Stimulated activated CD8-positive, alpha-beta memory T cell treated with anti-CD3 and anti-CD28 coated beads, Interleukin-2, amount 100 ng/mL, for 48 hours (primary cell): ENCODE results near the gene GPRC5C.
"Not testable (repeated sequence)": the region's sequence is repeated elsewhere in the genome, so short reads cannot be mapped to it uniquely, and the experiment has no call there.

ENCODE experiments used
- DNase-seq, 2 donors: peaks; one replicate each; pipeline ENCODE4 v3.0.0-alpha.2; 2020; ENCODE audit warnings: low read depth in 2 of 2

GPRC5C gene

DNA sequence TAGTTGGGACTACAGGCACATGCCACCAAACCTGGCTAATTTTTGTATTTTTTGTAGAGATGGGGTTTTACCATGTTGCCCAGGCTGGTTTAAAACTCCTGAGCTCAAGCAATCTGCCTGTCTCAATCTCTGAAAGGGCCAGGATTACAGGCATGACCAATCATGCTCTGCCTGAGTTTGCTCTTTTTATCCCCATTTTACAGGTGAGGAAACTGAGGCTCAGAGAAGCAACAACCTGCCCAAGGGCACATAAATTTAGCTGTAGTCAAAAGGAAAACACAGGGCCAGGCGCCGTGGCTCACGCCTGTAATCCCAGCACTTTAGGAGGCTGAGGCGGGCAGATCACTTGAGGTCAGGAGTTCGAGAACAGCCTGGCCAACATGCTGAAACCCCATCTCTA, 26.6 kb upstream of the GPRC5C start:
- not testable (repeated sequence) for DNase-seq

DNA sequence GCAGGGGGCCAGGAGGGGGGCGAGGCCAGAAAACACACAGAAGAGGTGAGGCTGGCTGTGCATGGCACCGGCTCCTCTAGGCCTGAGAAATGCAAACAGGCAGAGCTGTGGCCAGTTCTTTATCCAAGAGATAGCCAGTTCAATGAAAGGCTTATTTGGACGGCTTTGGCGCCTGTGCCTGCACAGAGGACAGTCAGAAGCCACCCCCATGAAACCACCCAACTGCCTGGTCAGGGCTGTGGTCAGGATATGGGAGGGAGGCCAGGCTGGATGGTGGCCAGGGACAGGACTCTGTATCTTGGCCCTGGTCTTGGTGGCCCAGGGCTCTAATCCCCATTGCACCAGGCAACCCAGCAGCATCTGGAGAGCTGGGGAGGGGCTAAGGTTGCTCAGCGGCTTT, 24.5 kb upstream of the GPRC5C start:
- DNase-seq, result no peak

DNA sequence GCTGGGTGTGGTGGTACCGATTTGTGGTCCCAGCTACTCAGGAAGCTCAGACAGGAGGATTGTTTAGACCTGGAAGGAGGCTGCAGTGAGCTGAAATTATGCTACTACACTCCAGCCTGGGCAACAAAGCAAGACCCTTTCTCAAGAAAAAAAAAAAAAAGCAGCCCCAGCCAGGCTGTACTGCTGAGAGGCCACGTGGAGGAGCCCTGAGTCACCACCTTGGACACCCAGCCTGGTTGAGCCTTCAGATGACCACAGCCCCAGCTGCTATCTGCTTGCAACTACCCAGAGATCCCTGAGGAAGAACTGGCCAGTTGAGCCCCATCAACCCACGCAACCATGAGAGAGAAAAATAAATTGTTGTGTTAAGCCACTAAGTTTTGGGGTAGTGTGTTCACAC, 23.6 kb upstream of the GPRC5C start:
- DNase-seq, result no peak

DNA sequence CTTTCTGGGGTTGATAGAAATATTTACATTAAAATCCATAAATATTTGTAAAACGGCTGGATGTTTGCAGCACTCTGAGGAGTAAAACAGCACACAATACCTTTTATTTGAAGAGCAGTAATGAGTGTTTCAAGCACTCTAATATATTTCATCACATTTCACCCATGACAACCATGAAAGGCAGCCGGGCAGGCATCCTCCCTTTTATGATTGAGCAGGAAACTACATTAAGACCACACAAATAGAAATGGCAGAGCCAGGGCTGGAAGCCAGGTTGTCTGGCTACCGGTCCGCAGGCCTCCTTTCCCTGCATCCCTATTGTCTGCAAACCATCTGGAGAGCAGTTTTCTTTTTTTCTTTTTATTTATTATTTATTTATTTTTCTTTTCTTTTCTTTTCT, 23.1 kb upstream of the GPRC5C start:
- DNase-seq, result no peak

DNA sequence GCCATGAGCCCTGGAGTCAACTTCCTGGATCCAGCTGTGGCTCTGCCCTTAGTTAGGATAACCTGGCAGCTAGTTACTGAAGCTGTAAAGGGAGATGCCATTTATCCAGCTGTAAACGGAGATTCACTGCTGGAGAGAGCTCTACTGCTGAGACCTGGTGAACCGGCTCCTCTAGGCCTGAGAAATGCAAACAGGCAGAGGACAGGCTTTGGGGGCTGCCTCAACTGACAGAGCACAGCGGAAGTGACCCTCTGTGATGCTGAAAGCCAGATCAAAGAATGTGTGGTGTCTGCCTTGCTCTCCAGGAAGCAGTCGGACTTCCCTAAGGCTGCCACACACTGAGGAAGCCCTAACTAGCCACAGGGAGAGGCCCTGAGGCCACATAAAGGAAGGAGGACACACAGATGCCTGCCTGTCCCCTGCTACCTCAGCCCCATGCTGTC, 21.9 kb upstream of the GPRC5C start:
- DNase-seq, result no peak

DNA sequence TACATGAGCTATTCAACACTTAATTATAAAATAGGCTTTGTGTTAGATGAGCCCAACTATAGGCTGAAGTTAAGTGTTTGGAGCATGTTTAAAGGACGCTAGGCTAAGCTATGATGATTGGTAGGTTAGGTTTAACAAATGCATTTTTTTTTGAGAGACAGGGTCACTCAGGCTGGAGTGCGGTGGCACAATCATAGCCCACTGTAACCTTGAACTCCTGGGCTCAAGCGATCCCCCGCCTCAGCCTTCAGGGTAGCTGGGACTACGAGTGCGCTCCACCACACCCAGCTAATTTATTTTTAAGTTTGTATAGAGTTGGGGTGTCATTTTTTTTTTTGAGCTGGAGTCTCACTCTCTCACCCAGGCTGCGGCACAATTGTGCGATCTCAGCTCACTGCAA, 19.3 kb upstream of the GPRC5C start:
- no peak for DNase-seq

DNA sequence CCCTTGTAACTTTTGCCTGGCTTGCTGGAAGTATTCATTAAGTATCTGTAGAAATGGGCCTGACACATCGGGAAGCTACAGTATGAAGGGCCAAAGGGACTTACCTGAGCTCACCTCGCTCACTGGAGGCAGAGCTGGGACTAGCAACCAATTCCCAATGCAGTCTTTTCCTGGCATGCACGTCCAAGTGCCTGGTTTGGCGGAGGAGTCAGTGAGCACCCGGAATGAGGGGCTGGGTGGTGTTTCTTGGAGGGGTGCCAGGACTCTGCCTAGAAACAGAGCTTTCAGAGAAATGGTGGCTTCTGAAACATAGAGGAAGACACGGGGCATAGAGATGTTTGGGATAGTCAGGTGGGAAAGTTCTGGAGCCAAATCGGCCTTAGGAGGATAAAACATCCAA, 18.4 kb upstream of the GPRC5C start:
- no peak for DNase-seq

DNA sequence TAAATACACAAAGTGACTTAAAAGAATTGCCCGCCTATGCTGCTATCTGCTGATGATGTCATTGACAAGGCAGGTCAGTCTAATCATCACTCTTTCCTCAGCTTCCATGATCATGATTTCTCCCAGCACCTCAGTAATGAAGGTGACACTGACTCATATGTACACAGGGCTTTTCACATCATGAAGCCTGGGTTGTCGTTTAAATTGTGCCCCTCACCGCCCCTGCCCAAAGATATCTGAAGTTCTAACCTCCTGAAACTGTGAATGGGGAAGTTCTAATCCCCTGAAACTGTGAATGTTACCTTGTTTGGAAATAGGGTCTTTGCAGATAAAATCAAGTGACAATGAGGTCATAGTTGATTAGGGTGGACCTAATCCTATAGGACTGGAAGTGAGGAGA, 17.4 kb upstream of the GPRC5C start:
- no peak for DNase-seq

DNA sequence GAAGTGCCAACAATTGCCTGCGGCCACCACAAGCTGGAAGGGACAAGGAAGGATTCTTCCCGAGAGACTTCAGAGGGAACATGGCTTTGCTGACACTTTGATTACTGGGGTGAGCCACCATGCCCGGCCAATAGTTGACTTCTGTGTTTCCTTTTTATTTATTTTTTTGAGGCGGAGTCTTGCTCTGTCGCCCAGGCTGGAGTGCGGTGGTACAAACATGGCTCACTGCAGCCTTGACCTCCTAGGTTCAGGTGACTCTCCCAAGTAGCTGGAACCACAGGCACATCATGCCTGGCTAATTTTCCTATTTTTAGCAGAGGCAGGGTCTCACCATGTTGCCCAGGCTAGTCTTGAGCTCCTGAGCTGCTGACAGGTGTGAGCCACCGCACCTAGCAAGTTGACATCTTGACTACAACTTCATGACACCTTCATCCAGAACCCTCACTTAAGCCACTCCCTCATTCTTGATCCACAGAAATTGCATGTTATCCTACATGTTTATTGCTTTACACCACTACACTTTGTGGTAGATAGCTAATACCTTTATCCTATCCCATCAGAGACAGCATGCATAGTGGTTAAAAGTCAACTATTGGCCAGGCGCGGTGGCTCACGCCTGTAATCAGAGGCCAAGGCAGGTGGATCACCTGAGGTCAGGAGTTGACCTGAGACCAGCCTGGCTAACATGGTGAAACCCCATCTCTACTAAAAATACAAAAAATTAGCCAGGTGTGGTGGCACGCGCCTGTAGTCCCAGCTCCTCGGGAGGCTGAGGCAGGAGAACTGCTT, 16.1 kb upstream of the GPRC5C start:
- no peak for DNase-seq

DNA sequence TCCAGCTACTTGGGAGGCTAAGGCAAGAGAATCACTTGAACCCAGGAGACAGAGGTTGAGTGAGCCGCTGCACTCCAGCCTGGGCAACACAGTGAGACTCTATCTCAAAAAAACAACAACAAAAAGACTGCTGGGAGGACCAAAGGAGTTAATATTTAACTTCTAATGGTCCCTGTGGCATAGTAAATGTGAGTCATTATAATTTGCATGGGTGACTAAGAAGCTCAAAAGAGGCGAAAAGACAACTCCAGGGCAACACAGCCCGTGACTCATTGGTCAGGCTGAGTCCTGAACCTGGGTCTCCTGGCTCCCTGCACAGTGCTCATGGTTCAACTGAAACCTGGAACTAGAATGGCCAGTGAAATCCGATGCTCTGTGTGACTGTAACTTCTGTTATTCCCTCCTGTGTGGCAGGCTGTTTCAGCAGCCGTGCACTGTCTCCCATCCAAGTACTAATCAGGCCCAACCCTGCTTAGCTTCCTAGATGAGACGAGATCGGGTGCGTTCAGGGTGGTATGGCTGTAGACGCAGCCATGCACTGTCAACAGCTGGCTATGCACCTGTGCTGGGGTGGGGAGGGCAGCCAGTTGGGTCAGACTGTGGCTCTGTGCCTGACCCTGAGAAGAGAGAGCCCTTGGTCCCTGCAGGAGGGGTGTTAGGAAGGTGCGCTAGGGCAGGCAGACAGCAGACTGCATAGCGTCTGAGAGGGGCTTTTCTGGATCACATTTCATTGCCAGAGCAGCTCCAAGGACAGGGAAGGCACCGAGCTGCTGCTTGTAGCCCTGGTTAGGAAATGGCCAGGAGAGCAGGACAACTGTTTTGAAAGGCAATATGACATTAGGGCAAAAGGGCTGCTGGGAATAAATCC, 14.5 kb upstream of the GPRC5C start:
- DNase-seq, result no peak

DNA sequence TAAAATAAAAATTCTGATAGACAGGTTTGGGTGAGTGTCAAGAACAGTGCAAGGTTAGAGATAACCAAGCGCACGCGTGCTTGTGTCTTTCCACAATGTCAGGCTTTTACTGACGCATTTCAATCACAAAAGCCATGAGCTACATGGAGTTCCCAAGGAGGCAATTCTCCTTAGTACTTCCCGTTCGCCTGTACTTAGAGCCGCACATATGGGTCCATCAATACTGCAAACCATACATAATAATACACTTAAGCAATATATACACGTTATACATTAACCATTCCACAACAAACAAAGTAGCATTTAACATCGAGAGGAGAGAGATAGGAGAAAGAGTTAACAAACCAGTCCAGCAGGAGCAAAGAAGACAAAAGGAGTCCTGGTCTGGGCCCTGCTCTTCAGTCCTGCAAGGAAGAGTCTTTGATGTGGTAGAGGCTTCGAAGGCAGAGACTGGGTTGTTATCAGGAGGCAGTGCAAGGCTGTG, 11.9 kb upstream of the GPRC5C start:
- no peak for DNase-seq

DNA sequence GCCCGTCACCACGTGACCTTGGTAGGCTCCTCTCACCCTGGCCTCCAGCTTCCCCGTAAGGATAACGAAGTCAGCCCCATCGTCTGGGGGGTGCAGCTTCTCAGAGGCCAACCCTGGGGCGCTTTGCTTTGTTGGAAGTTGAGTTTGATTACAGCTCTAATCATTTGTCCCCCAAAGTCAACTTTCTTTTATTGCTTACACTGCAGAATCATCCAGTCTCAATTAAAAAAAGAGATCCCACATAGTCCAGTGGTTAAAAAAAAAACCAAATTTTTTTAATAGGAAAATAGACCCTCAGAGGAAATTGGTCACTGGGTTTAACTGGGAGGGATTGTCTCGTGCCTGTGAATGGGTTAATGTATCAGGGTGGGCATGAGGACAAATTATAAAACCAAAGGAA, 7.8 kb upstream of the GPRC5C start:
- no peak for DNase-seq

DNA sequence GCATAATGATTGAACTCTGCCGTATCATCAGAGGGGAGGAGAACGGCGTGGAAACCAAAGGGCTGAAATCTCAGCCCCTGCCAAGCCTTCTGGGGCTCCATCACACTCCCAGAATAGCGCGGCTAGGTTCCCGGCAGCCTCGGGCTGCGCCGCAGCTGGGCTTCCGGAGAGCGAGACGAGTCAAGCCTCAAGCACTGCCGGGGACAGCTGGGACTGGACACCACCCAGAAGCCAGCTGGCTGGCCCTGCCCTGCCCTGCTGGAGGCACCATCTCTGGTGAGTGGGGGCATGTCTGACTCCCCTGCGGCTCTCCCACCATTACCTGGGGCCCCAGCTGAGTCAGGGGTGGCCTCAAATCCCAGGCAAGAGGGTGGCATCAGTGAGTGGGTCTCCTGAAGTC, 7.2 kb upstream of the GPRC5C start:
- no peak for DNase-seq

DNA sequence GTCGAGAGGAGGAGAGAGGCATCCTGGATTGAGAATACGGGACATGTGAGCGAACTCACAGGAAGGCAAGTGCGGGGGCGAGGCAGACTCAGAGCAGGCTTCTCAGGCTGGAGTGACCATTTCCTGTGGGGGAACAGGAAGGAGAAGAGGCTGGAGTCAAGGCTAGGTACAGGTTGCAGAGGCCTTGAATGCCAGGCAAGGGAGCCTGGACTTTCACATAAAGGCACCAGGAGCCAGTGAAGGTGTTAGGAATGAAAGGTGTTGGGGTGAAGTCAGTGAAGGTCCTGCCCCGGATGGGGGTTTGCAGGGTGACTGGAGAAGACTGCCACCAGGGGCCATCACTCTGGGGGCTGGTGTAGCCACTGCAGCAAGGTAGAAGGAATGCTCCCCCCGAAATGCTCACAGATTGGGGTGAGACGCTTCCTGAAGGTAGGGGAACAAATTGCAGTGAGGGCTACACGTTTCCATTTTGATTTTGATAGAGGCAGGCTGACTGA, 5.3 kb upstream of the GPRC5C start:
- DNase-seq, result no peak

DNA sequence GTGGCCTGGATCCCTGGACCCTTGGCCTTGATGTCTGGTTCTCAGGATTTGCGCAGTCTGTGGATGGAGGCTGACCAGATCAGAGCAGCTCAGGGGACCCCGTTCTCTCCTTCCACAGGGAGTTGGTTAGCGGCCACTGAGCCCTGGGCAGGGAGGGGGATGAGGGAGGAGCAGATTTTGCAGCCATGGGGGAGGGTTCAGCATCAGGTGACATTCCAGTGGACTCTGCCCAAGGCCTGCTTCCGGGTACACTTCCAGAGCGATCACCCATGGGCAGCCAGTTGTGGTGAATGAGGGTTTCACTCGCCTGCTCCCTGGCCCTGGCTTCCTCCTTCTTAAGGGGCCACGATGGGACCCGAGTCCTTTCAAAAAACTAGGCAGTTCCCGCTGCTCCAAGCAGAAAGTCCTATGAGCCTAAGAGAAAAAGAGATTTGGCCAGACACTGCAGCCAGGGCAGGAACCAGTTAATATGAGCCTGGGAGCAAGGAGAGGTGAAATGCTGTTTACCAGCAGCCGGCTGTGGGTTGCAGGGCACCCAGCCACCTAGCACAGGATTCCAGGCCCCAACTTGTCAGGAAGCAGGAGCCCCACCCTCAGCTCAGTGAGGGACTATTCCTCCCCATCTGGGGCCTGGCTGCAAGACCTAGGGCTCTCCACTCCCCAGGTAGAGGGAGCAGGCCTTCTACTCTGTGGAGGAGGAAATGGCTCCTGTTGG, 4.7 kb upstream of the GPRC5C start:
- DNase-seq, result no peak

DNA sequence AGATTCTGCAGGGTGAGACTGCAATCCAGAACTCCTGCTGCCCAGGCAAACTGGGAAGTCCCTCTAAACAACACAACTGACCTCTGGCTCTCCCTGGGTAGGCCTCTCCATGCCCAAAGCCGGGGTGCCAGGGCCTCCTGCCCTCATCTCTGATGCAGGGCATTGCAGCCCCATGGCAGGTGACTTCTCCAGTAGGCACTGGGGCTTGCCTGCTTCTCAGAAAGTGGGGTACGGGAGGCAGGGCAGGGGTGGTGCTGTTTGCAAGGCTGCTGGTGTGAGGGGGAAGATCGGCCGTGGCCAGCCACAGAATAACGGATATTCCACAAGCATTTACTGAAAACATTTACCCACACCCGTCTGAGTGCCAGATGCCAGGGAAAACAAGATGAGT, 4.1 kb upstream of the GPRC5C start:
- no peak for DNase-seq

DNA sequence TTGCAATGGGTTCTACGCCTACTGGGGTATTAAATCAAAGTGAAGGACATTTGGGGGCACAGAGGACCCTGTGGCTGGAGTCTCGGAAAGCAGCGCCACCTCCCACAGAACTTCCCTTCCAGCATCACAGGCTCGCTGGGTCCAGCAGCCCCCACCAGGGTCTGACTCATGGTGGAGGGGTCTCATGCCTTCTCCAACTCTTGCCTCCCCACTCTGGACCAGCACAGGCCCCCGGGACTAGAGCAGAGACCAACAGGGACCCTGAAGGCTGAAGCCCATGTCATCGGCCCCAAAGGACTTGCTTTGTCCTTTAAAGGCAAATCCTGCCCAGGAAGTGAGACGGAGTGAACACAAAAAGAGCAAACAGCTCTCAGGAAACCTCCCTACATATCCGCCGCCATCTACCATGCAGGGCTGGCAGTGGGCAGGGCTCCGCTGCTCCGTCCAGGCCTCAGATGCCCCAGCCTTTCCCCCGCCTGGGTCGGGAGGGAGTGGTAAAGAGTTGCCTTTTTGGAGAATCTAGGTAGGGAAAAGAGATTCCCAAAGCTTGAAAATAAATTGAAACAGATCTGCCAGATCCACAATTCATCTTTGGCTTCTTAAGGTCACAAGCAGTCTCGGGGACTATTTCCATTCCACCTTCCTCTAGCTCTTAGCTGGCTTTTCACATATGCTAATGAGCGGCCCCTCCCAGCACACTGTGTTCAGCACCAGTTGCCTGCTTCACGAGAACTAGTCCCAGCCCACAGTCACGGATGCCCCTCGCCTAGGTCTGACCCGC, 2.1 kb upstream of the GPRC5C start:
- DNase-seq, result no peak

DNA sequence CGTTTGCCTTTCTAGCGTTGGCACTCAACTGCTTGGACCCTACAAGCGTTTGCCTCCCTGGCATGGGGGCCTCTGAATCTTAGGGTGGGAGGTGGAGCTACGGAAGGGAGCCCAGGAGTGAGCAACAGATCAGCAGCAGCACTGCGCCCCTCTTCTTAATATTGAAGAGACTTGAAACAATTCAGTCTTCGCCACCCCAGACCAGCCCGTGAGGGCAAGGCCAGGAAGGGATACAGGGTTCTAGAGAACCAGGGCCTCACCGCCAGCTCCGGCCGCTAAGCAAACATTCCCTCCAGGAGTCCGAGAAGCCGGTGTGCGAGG, 1.5 kb upstream of the GPRC5C start:
- no peak for DNase-seq

DNA sequence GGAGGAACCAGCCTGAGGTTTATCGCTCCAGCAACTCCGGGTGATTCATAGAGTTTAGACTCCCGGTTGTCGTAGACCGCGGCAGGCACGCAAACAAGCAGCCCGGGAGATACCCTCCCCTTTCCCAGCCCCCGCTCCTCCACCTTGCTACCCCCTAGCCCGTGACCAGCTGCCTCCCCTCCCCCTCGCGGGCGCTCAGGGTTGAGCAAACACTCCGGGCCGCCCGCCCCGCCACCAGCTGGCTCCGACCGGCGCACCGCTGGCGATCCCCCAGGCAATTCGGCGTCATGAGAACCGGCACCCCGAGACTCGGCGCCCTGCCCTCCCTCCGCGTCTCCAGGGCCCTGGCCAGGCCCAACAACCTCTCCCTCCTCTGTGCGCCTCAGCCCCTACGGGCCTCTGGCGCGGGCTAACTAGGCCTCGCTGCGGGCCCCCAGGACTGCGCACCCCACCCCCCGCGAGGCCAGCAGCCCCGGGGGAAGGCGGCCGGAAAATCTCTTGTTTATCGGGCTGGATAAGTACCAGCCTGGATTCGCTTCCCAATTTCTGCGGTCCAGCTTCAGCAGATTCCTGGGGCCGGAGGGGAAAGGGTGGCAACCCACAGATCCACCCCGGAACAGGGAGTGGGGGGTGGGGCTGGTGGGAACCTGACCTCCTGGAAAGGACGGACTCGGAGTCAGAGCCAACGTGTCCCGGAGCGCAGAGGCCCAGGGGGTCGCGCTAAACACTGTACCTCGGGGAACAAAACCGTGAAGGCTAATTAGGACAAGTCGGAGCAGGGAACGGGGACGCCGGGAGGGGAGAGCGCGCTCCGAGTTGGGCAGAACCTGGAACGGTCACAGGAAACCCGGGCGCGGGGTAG, 951 bp upstream of the GPRC5C start:
- DNase-seq, result no peak

DNA sequence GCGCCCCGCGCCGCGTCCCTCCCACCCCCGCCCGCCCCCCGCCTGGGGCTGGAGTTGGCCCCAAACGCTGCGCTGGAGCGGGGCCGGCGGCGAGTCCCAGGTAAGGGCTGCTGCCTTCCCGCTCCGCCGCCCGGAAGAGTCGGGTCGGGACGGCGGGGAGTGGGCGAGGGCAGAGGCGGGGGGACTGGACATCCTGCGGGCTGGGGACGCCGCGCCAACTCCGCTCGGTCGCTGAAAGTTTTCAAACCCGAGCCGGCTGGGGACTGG, 469 bp downstream of the GPRC5C start:
- no peak for DNase-seq
